ENCODE results near the gene BRCC3.

- no peak for TF ChIP-seq CTCF (IDR thresholded peaks at IDR 0.05; ENCODE audit: extremely low read depth in 1 of 2, insufficient read depth in 1 of 2, low read depth in 1 of 2, low read length in 2 of 2)
- no peak for TF ChIP-seq POLR2A (IDR thresholded peaks at IDR 0.05; ENCODE audit: low read depth, low read length)
- no peak for TF ChIP-seq MYC (IDR thresholded peaks at IDR 0.05; ENCODE audit: low read depth, low read length)
- no peak for TF ChIP-seq POLR2AphosphoS5 (IDR thresholded peaks at IDR 0.05; ENCODE audit: insufficient read depth, low read depth, low read length)
- TF ChIP-seq EZH2 (IDR thresholded peaks at IDR 0.05; ENCODE audit: borderline replicate concordance, low read depth, low read length, severe bottlenecking): no peak
- TF ChIP-seq JUN (IDR thresholded peaks at IDR 0.05; ENCODE audit: borderline replicate concordance, insufficient read depth, insufficient read length, low read depth): no peak
- no peak for TF ChIP-seq GATA2 (IDR thresholded peaks at IDR 0.05; ENCODE audit: insufficient read depth, insufficient read length, low read depth, low read length)
- TF ChIP-seq MAX (IDR thresholded peaks at IDR 0.05; ENCODE audit: insufficient read depth, insufficient read length): no peak
- TF ChIP-seq FOS (IDR thresholded peaks at IDR 0.05; ENCODE audit: borderline replicate concordance, insufficient read depth, low read length): no peak
Observed at GRCh38 chrX:155031657-155032056, 39.7 kb upstream of the BRCC3 start.

Data from endothelial cell of umbilical vein (primary cell).